SK-N-SH (cell line): Measurements from ENCODE around the gene SGTA. TPM values are rescaled to one million over a fixed set of nuclear protein-coding genes. Genes with fewer than 3 reads are reported as not detected.

Source experiments
- CTCF ChIA-PET: fragments of 300-600, 350-600 bp; formaldehyde crosslinking; extraction: SDS; loops from one replicate; lab custom pipeline; 2021; lab: Yijun Ruan, JAX
- POLR2A ChIA-PET: fragments of 350-600 bp; sonication (Branson Sonifier 250); formaldehyde crosslinking; extraction: SDS; loops from one replicate; lab custom pipeline; 2020; ENCODE audit warnings: antibody characterized with exemption, inconsistent platforms; lab: Yijun Ruan, JAX
- DNase-seq: peaks from one replicate; pipeline ENCODE4 v3.0.0; 2012
- H2AFZ ChIP-seq: fragments of 200-600 bp; sonication (generic); 2 replicates; pipeline ENCODE4 v1.8.1; 2016; ENCODE audit warnings: antibody characterized with exemption, mild to moderate bottlenecking, low read depth
- H3F3A ChIP-seq: fragments of 200-600 bp; sonication (generic); replicated peaks from 2 replicates; pipeline ENCODE3; 2016; ENCODE audit warnings: antibody characterized with exemption, mild to moderate bottlenecking; ENCODE audit not compliant: insufficient read depth
- H3K27ac ChIP-seq, 2 experiments: fragments of 200-500 bp in 1 of 2; fragments of 200-600 bp in 1 of 2; sonication (Bioruptor generic) in 1 of 2; sonication (generic), shearing (Covaris generic) in 1 of 2; 2 replicates each; pipeline versions ENCODE4 v1.5.1 to v1.6.1; 2014 to 2016; ENCODE audit warnings: low read depth in 2 of 2, inconsistent platforms in 1 of 2, low read length in 1 of 2, mild to moderate bottlenecking in 1 of 2, mixed read lengths in 1 of 2
- H3K27me3 ChIP-seq: fragments of 200-600 bp; sonication (generic), shearing (Covaris generic); 2 replicates; pipeline ENCODE4 v1.6.1; 2016; ENCODE audit warnings: mixed run types; ENCODE audit not compliant: insufficient read depth
- H3K36me3 ChIP-seq, 2 experiments: fragments of 200-500 bp in 1 of 2; fragments of 200-600 bp in 1 of 2; sonication (Bioruptor generic) in 1 of 2; sonication (generic) in 1 of 2; replicated peaks in 1 of 2; 2 replicates each; pipeline versions ENCODE3 to v1.5.1; 2014 to 2016; ENCODE audit warnings: low read length in 1 of 2, mild to moderate bottlenecking in 1 of 2; ENCODE audit not compliant: insufficient read depth in 2 of 2, control insufficient read depth in 1 of 2
- H3K4me1 ChIP-seq, 2 experiments: fragments of 200-500 bp in 1 of 2; fragments of 200-600 bp in 1 of 2; sonication (Bioruptor generic) in 1 of 2; sonication (generic), shearing (Covaris generic) in 1 of 2; 2 replicates each; pipeline versions ENCODE4 v1.5.1 to v1.6.1; 2014 to 2016; ENCODE audit warnings: low read depth in 1 of 2, low read length in 1 of 2, mixed run types in 1 of 2; ENCODE audit not compliant: insufficient read depth in 2 of 2, control insufficient read depth in 1 of 2
- H3K4me2 ChIP-seq: fragments of 200-600 bp; sonication (generic), shearing (Covaris generic); 2 replicates; pipeline ENCODE4 v1.6.1; 2017; ENCODE audit warnings: mixed run types
- H3K4me3 ChIP-seq, 2 experiments: fragments of 200-500 bp in 1 of 2; fragments of 200-600 bp in 1 of 2; sonication (Bioruptor generic) in 1 of 2; sonication (generic), shearing (Covaris generic) in 1 of 2; 2 replicates each; pipeline versions ENCODE4 v1.5.1 to v1.8.1; 2014 to 2016; ENCODE audit warnings: low read depth in 2 of 2, inconsistent platforms in 1 of 2, low read length in 1 of 2, mild to moderate bottlenecking in 1 of 2, mixed read lengths in 1 of 2, moderate library complexity in 1 of 2
- H3K79me2 ChIP-seq: fragments of 200-600 bp; sonication (generic); 2 replicates; pipeline ENCODE4 v1.8.1; 2017; ENCODE audit warnings: mild to moderate bottlenecking; ENCODE audit not compliant: insufficient read depth
- H3K9ac ChIP-seq: fragments of 200-600 bp; sonication (generic); 2 replicates; pipeline ENCODE4 v1.6.1; 2017; ENCODE audit warnings: mixed run types
- H3K9me2 ChIP-seq: fragments of 200-600 bp; sonication (generic); 2 replicates; pipeline ENCODE4 v1.6.1; 2017; ENCODE audit warnings: mixed run types
- H3K9me3 ChIP-seq: fragments of 200-600 bp; sonication (generic); 2 replicates; pipeline ENCODE4 v1.6.1; 2017; ENCODE audit warnings: mixed run types, mild to moderate bottlenecking, moderate library complexity
- H4K20me1 ChIP-seq: fragments of 200-600 bp; sonication (generic); 2 replicates; pipeline ENCODE4 v1.6.1; 2017; ENCODE audit warnings: mild to moderate bottlenecking, mixed run types; ENCODE audit not compliant: insufficient read depth
- CTCF ChIP-seq: fragments of 200-600 bp; sonication (generic); IDR thresholded peaks from 2 replicates; pipeline ENCODE4 v1.6.1; 2017; ENCODE audit warnings: antibody characterized with exemption, mild to moderate bottlenecking, moderate library complexity
- EP300 ChIP-seq, 2 experiments: IDR thresholded peaks; 2 replicates each; pipeline versions ENCODE4 v1.4.0 to v1.6.1; 2012; ENCODE audit warnings: borderline replicate concordance in 1 of 2, low read depth in 1 of 2, low read length in 1 of 2
- FOXJ3 ChIP-seq: sonication (generic); formaldehyde crosslinking; IDR thresholded peaks from 2 replicates; pipeline ENCODE4 v1.5.1; 2020; ENCODE audit warnings: mild to moderate bottlenecking, missing genetic modification reagents
- GABPA ChIP-seq: IDR thresholded peaks from 2 replicates; pipeline ENCODE4 v1.4.0; 2012; ENCODE audit warnings: low read depth, mild to moderate bottlenecking
- IRF3 ChIP-seq: fragments of 150-350 bp; IDR thresholded peaks from 2 replicates; pipeline ENCODE4 v1.6.1; 2016; ENCODE audit warnings: mild to moderate bottlenecking, low read depth, low read length
- MAX ChIP-seq: IDR thresholded peaks from 2 replicates; pipeline ENCODE4 v1.4.0; 2012; ENCODE audit warnings: low read depth
- MXI1 ChIP-seq: IDR thresholded peaks from 2 replicates; pipeline ENCODE4 v1.6.1; 2012; ENCODE audit warnings: mild to moderate bottlenecking, low read depth, low read length, improper control_type of control experiment
- NFIC ChIP-seq: IDR thresholded peaks from 2 replicates; pipeline ENCODE4 v1.4.0; 2012; ENCODE audit warnings: borderline replicate concordance
- NRF1 ChIP-seq: IDR thresholded peaks from 2 replicates; pipeline ENCODE4 v1.6.1; 2012; ENCODE audit warnings: low read depth, mild to moderate bottlenecking, low read length
- POLR2AphosphoS5 ChIP-seq: IDR thresholded peaks from 2 replicates; pipeline ENCODE4 v1.6.1; 2012; ENCODE audit warnings: low read depth, low read length
- REST ChIP-seq: IDR thresholded peaks from 2 replicates; pipeline ENCODE4 v1.6.1; 2012; ENCODE audit warnings: mild to moderate bottlenecking, low read depth, low read length, moderate library complexity
- RFX5 ChIP-seq: IDR thresholded peaks from 2 replicates; pipeline ENCODE4 v1.6.1; 2012; ENCODE audit warnings: mild to moderate bottlenecking, improper control_type of control experiment, low read length
- RXRA ChIP-seq: IDR thresholded peaks from 2 replicates; pipeline ENCODE4 v1.4.0; 2012; ENCODE audit warnings: low read depth, mild to moderate bottlenecking, borderline replicate concordance
- TCF12 ChIP-seq: IDR thresholded peaks from 2 replicates; pipeline ENCODE4 v1.4.0; 2012
- USF2 ChIP-seq: fragments of 150-350 bp; IDR thresholded peaks from 2 replicates; pipeline ENCODE4 v1.6.1; 2017; ENCODE audit warnings: antibody characterized with exemption, low read length, low read depth, borderline replicate concordance
- ZBTB33 ChIP-seq: IDR thresholded peaks from 2 replicates; pipeline ENCODE4 v1.4.0; 2012; ENCODE audit warnings: low read depth, borderline replicate concordance
- WGBS: methylation state at CpG from one replicate; pipeline ENCODE4 v1.1.6; 2017; ENCODE audit warnings: low lambda C conversion rate; 5-methylcytosine and 5-hydroxymethylcytosine counted together
- polyA plus RNA-seq, 3 experiments: library from polyadenylated mRNA; depleted of rRNA; stranded (reverse); fragments of >200 nt; gene quantifications; 2 replicates each; pipeline ENCODE4 v1.2.3, GENCODE V29; 2012

SGTA gene
- polyA plus RNA-seq, 1 of the 3 experiments (the other 2 are of a cell fraction): 78.4 TPM

GRCh38 chr19:2726160-2726855, 56.8 kb downstream of the SGTA start:
- H3F3A ChIP-seq: no peaks in the 10 kb centered on the region
- H3K79me2 ChIP-seq: no peaks in the 10 kb centered on the region
- no peaks in the 10 kb centered on the region for H4K20me1 ChIP-seq
- no peak overlapping the region for H3K4me3 ChIP-seq
- no peak overlapping the region for H3K27ac ChIP-seq
- H3K27me3 ChIP-seq: no peaks in the 10 kb centered on the region
- peak; percentile 26 for DNase-seq
- H3K4me1 ChIP-seq: peaks cover 10 to 15% of the 10 kb centered on the region in 2 experiments; a peak in 3 of 4 replicates
- no peaks in the 10 kb centered on the region for H3K36me3 ChIP-seq
- no peaks in the 10 kb centered on the region for H3K9me2 ChIP-seq
- no peaks in the 10 kb centered on the region for H3K9me3 ChIP-seq
- no peak overlapping the region for H3K4me2 ChIP-seq
- no peak for TF ChIP-seq IRF3
- TF ChIP-seq MXI1: no peak
- TF ChIP-seq RXRA: no peak
- TF ChIP-seq POLR2AphosphoS5: no peak
- TF ChIP-seq ZBTB33: no peak
- TF ChIP-seq CTCF: no peak
- no peak for TF ChIP-seq USF2
- no peak for TF ChIP-seq REST
- TF ChIP-seq EP300 (IDR thresholded peaks at IDR 0.05; ENCODE audit: borderline replicate concordance in 1 of 2, low read depth in 1 of 2, low read length in 1 of 2): no peak
- TF ChIP-seq NFIC: no peak
- no peak for TF ChIP-seq TCF12
- TF ChIP-seq MAX: no peak
- TF ChIP-seq RFX5: no peak
- TF ChIP-seq NRF1: no peak
- no peak for TF ChIP-seq GABPA
- no peak for TF ChIP-seq FOXJ3 (CRISPR knock-in tag)
- H2AFZ ChIP-seq: no peak overlapping the region
- no peak overlapping the region for H3K9ac ChIP-seq
- WGBS: 67% methylated on average over 12 of the region's 15 CpGs
- ChIA-PET POLR2A (interaction anchor here (1.3 kb wide), 1 partner anchor 10 kb away, joined by 3 read pairs; no protein-coding TSS in a partner anchor), CTCF (interaction anchor here (1.8 to 3.9 kb wide), 2 partner anchors 13 to 23 kb away, joined by 7 to 19 read pairs; partner anchors contain the start of gene SLC39A3)
